Mesothelial cell of epicardium (in vitro differentiated cells): ENCODE data around the gene CMIP. TPM values are rescaled to one million over a fixed set of nuclear protein-coding genes. Genes with fewer than 3 reads are reported as not detected.
A peak's percentile ranks its signal among the peaks of the same experiment; 100 is the strongest.

ENCODE experiments used
- DNase-seq, 2 experiments: peaks; one replicate each; pipeline ENCODE4 v3.0.0; 2021; ENCODE audit warnings: low spot score in 2 of 2; ENCODE audit not compliant: unreplicated experiment in 2 of 2
- H3K27ac Mint-ChIP-seq: 2 replicates; pipeline ENCODE4 v1.8.0; 2021; ENCODE audit warnings: mixed read lengths
- H3K27me3 Mint-ChIP-seq: 2 replicates; pipeline ENCODE4 v1.8.0; 2021; ENCODE audit warnings: low read depth, mixed read lengths
- H3K36me3 Mint-ChIP-seq: 2 replicates; pipeline ENCODE4 v1.8.0; 2021; ENCODE audit warnings: mixed read lengths
- H3K4me1 Mint-ChIP-seq: 2 replicates; pipeline ENCODE4 v1.8.0; 2021; ENCODE audit warnings: mixed read lengths
- H3K4me3 Mint-ChIP-seq: 2 replicates; pipeline ENCODE4 v1.8.0; 2021; ENCODE audit warnings: mild to moderate bottlenecking, moderate library complexity, mixed read lengths
- H3K9me3 Mint-ChIP-seq: 2 replicates; pipeline ENCODE4 v1.8.0; 2021; ENCODE audit warnings: mixed read lengths
- total RNA-seq: library from RNA; stranded (reverse); gene quantifications from 3 replicates; pipeline ENCODE4 v1.2.1, GENCODE V29; 2021
- TF ChIP-seq, protein P1 (sequence below): fragments of 200-600 bp; sonication (generic); IDR thresholded peaks from one replicate; pipeline ENCODE4 v1.5.0; 2021; ENCODE audit warnings: antibody characterized with exemption; ENCODE audit not compliant: unreplicated experiment

The CMIP gene
- total RNA-seq, 1 donor from 2014 or later: 71.0 TPM

- Mint-ChIP-seq H3K36me3 (peaks cover 7% of the 10 kb centered on the region), H3K27ac (no peak overlapping the region), H3K27me3 (no peaks in the 10 kb centered on the region), H3K4me1 (peaks cover 11% of the 10 kb centered on the region), H3K9me3 (no peaks in the 10 kb centered on the region), H3K4me3 (no peak overlapping the region)
- TF ChIP-seq, protein P1, sequence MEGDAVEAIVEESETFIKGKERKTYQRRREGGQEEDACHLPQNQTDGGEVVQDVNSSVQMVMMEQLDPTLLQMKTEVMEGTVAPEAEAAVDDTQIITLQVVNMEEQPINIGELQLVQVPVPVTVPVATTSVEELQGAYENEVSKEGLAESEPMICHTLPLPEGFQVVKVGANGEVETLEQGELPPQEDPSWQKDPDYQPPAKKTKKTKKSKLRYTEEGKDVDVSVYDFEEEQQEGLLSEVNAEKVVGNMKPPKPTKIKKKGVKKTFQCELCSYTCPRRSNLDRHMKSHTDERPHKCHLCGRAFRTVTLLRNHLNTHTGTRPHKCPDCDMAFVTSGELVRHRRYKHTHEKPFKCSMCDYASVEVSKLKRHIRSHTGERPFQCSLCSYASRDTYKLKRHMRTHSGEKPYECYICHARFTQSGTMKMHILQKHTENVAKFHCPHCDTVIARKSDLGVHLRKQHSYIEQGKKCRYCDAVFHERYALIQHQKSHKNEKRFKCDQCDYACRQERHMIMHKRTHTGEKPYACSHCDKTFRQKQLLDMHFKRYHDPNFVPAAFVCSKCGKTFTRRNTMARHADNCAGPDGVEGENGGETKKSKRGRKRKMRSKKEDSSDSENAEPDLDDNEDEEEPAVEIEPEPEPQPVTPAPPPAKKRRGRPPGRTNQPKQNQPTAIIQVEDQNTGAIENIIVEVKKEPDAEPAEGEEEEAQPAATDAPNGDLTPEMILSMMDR: no peak
- DNase-seq: no peak
Observed at GRCh38 chr16:81592353-81592866, 147.8 kb downstream of the CMIP start.

DNA sequence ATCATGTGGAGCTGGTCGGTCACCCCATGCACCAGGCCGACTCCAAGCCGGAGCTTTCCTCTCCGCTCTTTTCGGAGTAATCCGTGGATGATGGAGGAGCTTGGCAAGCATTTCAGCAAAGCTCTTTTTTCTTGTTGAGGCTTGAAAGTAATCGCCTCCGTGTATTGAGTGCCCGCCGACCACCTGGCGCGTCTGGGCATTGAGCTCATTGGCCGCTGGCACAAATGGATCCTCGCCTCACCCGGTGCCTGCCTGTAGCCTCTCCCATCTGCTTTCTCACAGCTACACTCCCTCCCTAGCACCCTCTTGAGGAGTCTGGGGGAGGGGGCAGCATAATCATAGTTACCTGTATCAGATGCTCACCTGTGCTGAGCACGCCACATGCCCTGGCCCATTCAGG lies 148.9 kb downstream of the CMIP start:
- Mint-ChIP-seq H3K4me1 (peaks cover 5% of the 10 kb centered on the region), H3K9me3 (no peaks in the 10 kb centered on the region), H3K27me3 (no peaks in the 10 kb centered on the region), H3K27ac (no peak overlapping the region), H3K4me3 (no peak overlapping the region), H3K36me3 (peaks cover 7% of the 10 kb centered on the region)
- TF ChIP-seq, protein P1: no peak
- no peak for DNase-seq

GRCh38 chr16:81595629-81596292 lies 151.2 kb downstream of the CMIP start:
- no peaks in the 10 kb centered on the region for H3K36me3 Mint-ChIP-seq
- no peaks in the 10 kb centered on the region for H3K27me3 Mint-ChIP-seq
- TF ChIP-seq, protein P1: no peak
- no peak overlapping the region for H3K27ac Mint-ChIP-seq
- H3K9me3 Mint-ChIP-seq: no peaks in the 10 kb centered on the region
- no peak overlapping the region for H3K4me3 Mint-ChIP-seq
- DNase-seq: no peak
- H3K4me1 Mint-ChIP-seq: peaks cover 23% of the 10 kb centered on the region

- TF ChIP-seq, protein P1: no peak
- Mint-ChIP-seq H3K36me3 (no peaks in the 10 kb centered on the region), H3K27ac (no peak overlapping the region)
Observed at GRCh38 chr16:81597079-81597658, 152.6 kb downstream of the CMIP start.

DNA sequence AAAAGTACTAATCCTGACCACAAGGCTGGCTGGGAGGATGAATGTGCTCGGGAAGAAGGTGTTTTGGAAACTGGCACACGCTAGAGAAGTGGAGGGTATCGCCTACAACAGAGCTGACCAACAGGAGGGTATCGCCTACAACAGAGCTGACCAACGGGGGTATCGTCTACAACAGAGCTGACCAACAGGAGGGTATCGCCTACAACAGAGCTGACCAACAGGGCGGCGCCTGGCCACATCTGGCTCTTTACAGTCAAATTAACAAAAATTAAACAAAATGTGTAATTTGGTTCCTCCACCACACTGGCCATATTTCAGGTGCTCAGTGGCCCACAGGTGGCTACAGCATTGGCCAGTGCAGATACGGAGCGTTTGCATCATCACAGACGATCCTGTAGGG lies 153.5 kb downstream of the CMIP start:
- Mint-ChIP-seq H3K4me1 (peaks cover 42% of the 10 kb centered on the region), H3K4me3 (no peak overlapping the region), H3K9me3 (no peaks in the 10 kb centered on the region), H3K27ac (peak overlapping the region; percentile 98), H3K27me3 (no peaks in the 10 kb centered on the region), H3K36me3 (no peaks in the 10 kb centered on the region)
- TF ChIP-seq, protein P1: peak; percentile 29
- DNase-seq: no peak

More at GRCh38 chr16:81597079-81597658, 152.6 kb downstream of the CMIP start:
- no peaks in the 10 kb centered on the region for H3K27me3 Mint-ChIP-seq
- no peak overlapping the region for H3K4me3 Mint-ChIP-seq
- DNase-seq: no peak
- no peaks in the 10 kb centered on the region for H3K9me3 Mint-ChIP-seq
- H3K4me1 Mint-ChIP-seq: peaks cover 36% of the 10 kb centered on the region
